ENCODE measurements around the gene TMEM69. TPM values are rescaled to one million over a fixed set of nuclear protein-coding genes. Genes with fewer than 3 reads are reported as not detected.

The TMEM69 gene
- total and polyA plus RNA-seq, 11 donors, result 18.7 to 38.5 (median 25.2) TPM

GRCh38 chr1:45656573-45657226 is 31.3 kb upstream of the TMEM69 start:
- ATAC-seq, result no peak

GRCh38 chr1:45658171-45658570 is 29.8 kb upstream of the TMEM69 start:
- no peaks in the 10 kb centered on the region for H3K27me3 ChIP-seq
- no peak overlapping the region for H3K4me3 ChIP-seq
- no peaks in the 10 kb centered on the region for H3K9me3 ChIP-seq
- peaks cover 4 to 79% (median 78%) of the 10 kb centered on the region in 9 donors for H3K36me3 ChIP-seq
- 55 to 75% (median 70%) methylated on average over 2 of the region's 2 CpGs for WGBS, 4 donors
- DNase-seq (no peak), ATAC-seq (no peak)
- peaks cover 0 to 9% (median 0%) of the 10 kb centered on the region in 12 donors for H3K4me1 ChIP-seq
- no peak for TF ChIP-seq POLR2A (IDR thresholded peaks at IDR 0.05)
- TF ChIP-seq, protein P1, sequence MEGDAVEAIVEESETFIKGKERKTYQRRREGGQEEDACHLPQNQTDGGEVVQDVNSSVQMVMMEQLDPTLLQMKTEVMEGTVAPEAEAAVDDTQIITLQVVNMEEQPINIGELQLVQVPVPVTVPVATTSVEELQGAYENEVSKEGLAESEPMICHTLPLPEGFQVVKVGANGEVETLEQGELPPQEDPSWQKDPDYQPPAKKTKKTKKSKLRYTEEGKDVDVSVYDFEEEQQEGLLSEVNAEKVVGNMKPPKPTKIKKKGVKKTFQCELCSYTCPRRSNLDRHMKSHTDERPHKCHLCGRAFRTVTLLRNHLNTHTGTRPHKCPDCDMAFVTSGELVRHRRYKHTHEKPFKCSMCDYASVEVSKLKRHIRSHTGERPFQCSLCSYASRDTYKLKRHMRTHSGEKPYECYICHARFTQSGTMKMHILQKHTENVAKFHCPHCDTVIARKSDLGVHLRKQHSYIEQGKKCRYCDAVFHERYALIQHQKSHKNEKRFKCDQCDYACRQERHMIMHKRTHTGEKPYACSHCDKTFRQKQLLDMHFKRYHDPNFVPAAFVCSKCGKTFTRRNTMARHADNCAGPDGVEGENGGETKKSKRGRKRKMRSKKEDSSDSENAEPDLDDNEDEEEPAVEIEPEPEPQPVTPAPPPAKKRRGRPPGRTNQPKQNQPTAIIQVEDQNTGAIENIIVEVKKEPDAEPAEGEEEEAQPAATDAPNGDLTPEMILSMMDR (IDR thresholded peaks at IDR 0.05), result no peak
- H3K27ac ChIP-seq, result no peak overlapping the region
- intact Hi-C loops (cut with DNase I), result no loop called here

More at GRCh38 chr1:45656573-45657226, 31.3 kb upstream of the TMEM69 start:
- no peak overlapping the region for H3K4me3 ChIP-seq
- H3K4me1 ChIP-seq, result no peaks in the 10 kb centered on the region
- no peaks in the 10 kb centered on the region for H3K27me3 ChIP-seq
- intact Hi-C loops (cut with DNase I), result no loop called here
- DNase-seq, result no peak
- no peaks in the 10 kb centered on the region for H3K9me3 ChIP-seq
- H3K36me3 ChIP-seq, result peaks cover 4 to 94% (median 93%) of the 10 kb centered on the region in 9 donors
- TF ChIP-seq POLR2A (IDR thresholded peaks at IDR 0.05), result no peak
- TF ChIP-seq, protein P1 (IDR thresholded peaks at IDR 0.05), result no peak
- WGBS, 4 donors, result 93 to 97% (median 97%) methylated on average over 3 of the region's 3 CpGs
- no peak overlapping the region for H3K27ac ChIP-seq

DNA sequence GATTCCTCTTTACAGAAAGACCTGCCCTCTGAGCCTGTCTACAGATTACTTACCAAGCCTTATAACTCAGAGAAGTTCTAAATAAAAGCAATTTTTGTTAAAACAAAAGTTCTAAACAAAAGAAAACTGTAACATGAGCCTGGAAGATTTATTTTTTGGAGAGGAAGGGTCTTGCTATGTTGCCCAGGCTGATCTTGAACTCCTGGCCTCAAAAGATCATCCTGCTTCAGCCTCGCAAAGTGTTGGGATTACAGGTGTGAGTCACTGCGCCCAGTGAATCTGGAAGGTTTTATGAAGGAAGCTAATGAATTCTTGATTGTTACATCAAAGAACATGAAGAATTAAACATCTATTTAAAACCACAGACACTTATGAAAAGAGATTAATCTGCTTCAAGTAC is 28.8 kb upstream of the TMEM69 start:
- Histone ChIP-seq H3K4me1 (peaks cover 0 to 9% (median 0%) of the 10 kb centered on the region in 12 donors), H3K9me3 (no peaks in the 10 kb centered on the region), H3K27me3 (no peaks in the 10 kb centered on the region), H3K27ac (no peak overlapping the region), H3K36me3 (peaks cover 4 to 69% (median 67%) of the 10 kb centered on the region in 9 donors), H3K4me3 (no peak overlapping the region)
- WGBS, 4 donors, result 95 to 98% (median 96%) methylated on average over 2 of the region's 2 CpGs
- DNase-seq (no peak), ATAC-seq (no peak)
- intact Hi-C loops (cut with DNase I), result no loop called here
- TF ChIP-seq POLR2A (IDR thresholded peaks at IDR 0.05), result no peak
- TF ChIP-seq, protein P1 (IDR thresholded peaks at IDR 0.05), result no peak

GRCh38 chr1:45660336-45660735 is 27.6 kb upstream of the TMEM69 start:
- intact Hi-C loops (cut with DNase I), result no loop called here
- Histone ChIP-seq H3K9me3 (no peaks in the 10 kb centered on the region), H3K27me3 (no peaks in the 10 kb centered on the region), H3K4me1 (peaks cover 0 to 9% (median 0%) of the 10 kb centered on the region in 12 donors), H3K36me3 (peaks cover 0 to 58% (median 56%) of the 10 kb centered on the region in 9 donors), H3K4me3 (no peak overlapping the region), H3K27ac (no peak overlapping the region)
- TF ChIP-seq POLR2A (IDR thresholded peaks at IDR 0.05), result no peak
- TF ChIP-seq, protein P1 (IDR thresholded peaks at IDR 0.05), result no peak
- WGBS, 4 donors, result 53 to 75% (median 66%) methylated on average over 2 of the region's 2 CpGs
- DNase-seq, result no peak
- ATAC-seq, result no peak
